ENCODE results near the gene AMIGO1.

DNA sequence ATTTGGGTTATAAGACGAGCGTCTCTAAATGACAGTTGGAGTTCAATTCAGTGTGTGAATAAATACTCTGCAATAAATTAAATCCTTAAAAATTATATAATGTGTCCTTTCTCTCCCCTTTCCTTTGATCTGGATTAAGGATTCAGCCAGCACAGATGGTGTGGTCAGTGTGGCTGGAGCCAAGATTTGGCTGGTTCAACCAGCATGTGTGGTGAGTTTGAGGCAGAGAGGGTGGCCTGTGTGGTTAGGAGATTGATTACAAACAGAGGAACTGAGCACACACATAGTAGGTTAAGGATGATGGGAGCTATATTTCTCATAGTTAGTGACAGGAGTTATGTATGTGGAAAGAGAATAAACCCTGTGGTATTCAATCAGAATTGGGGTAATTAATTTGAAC is 14.2 kb upstream of the AMIGO1 start:
- no peak for TF ChIP-seq CTCF (IDR thresholded peaks at IDR 0.05; ENCODE audit: borderline replicate concordance, extremely low read depth, low read length, poor library complexity, severe bottlenecking)
- TF ChIP-seq EZH2 (IDR thresholded peaks at IDR 0.05; ENCODE audit: borderline replicate concordance, low read depth, low read length, severe bottlenecking), result no peak
